ENCODE results near the gene REELD1. TPM values are rescaled to one million over a fixed set of nuclear protein-coding genes. Genes with fewer than 3 reads are reported as not detected.

The REELD1 gene
- total and polyA plus RNA-seq, 12 donors: 0.12 to 1.4 (median 0.22) TPM; not detected in 6

GRCh38 chr4:146232131-146232722 lies 17.9 kb downstream of the REELD1 start:
- H3K9me3 ChIP-seq: peaks cover 0 to 14% (median 6%) of the 10 kb centered on the region in 11 donors
- DNase-seq (no peak), ATAC-seq (no peak)
- intact Hi-C loops (cut with DNase I): loop anchor here in 2 of 10 donors (10.0 kb wide), 2 partner anchors 137 to 853 kb away; no protein-coding TSS in a partner anchor
- WGBS, 2 donors: 93 to 96% methylated on average over 1 of the region's 1 CpG
- H3K4me1 ChIP-seq: peaks cover 0 to 19% (median 9%) of the 10 kb centered on the region in 9 donors
- no peak overlapping the region for H3K27ac ChIP-seq
- no peaks in the 10 kb centered on the region for H3K27me3 ChIP-seq
- no peak overlapping the region for H3K4me3 ChIP-seq
- H3K36me3 ChIP-seq: no peaks in the 10 kb centered on the region
- TF ChIP-seq CTCF (IDR thresholded peaks at IDR 0.05): no peak

- H3K27ac ChIP-seq: peak overlapping the region in 8 of 10 donors; percentile 7 to 66 (median 38)
- peaks cover 0 to 38% (median 17%) of the 10 kb centered on the region in 9 donors for H3K4me1 ChIP-seq
- ATAC-seq (peak; percentile 53 to 70 (median 61)), DNase-seq (no peak)
- H3K4me3 ChIP-seq: no peak overlapping the region
- H3K9me3 ChIP-seq: peaks cover 0 to 15% (median 6%) of the 10 kb centered on the region in 11 donors
- H3K36me3 ChIP-seq: no peaks in the 10 kb centered on the region
- intact Hi-C loops (cut with DNase I): loop anchor here in 3 of 10 donors (5.0 to 10.0 kb wide), 3 partner anchors 43 to 849 kb away; no protein-coding TSS in a partner anchor
- no peaks in the 10 kb centered on the region for H3K27me3 ChIP-seq
- 53 to 58% methylated on average over 8 of the region's 8 CpGs for WGBS, 2 donors
- no peak for TF ChIP-seq CTCF (IDR thresholded peaks at IDR 0.05)
Measured at GRCh38 chr4:146235654-146236177, 21.4 kb downstream of the REELD1 start.

- H3K36me3 ChIP-seq: no peaks in the 10 kb centered on the region
- WGBS, 2 donors: 75 to 87% methylated on average over 5 of the region's 5 CpGs
- no peak for DNase-seq
- H3K4me3 ChIP-seq: no peak overlapping the region
- ATAC-seq: no peak
- TF ChIP-seq CTCF (IDR thresholded peaks at IDR 0.05): no peak
- peak overlapping the region in 2 of 10 donors; percentile 60 to 66 for H3K27ac ChIP-seq
- intact Hi-C loops (cut with DNase I): loop anchor here in 3 of 10 donors (5.0 to 10.0 kb wide), 3 partner anchors 44 to 849 kb away; no protein-coding TSS in a partner anchor
- peaks cover 2 to 43% (median 21%) of the 10 kb centered on the region in 9 donors for H3K4me1 ChIP-seq
- no peaks in the 10 kb centered on the region for H3K27me3 ChIP-seq
- H3K9me3 ChIP-seq: peaks cover 0 to 15% (median 6%) of the 10 kb centered on the region in 11 donors
Measured at GRCh38 chr4:146236216-146236615, 21.9 kb downstream of the REELD1 start.

GRCh38 chr4:146237092-146237491 lies 22.8 kb downstream of the REELD1 start:
- WGBS, 2 donors: 86 to 87% methylated on average over 6 of the region's 6 CpGs
- Histone ChIP-seq H3K9me3 (peaks cover 0 to 10% (median 4%) of the 10 kb centered on the region in 11 donors), H3K27ac (no peak overlapping the region), H3K36me3 (no peaks in the 10 kb centered on the region), H3K27me3 (no peaks in the 10 kb centered on the region), H3K4me1 (peaks cover 3 to 52% (median 30%) of the 10 kb centered on the region in 9 donors), H3K4me3 (no peak overlapping the region)
- DNase-seq (no peak), ATAC-seq (no peak)
- no peak for TF ChIP-seq CTCF (IDR thresholded peaks at IDR 0.05)
- intact Hi-C loops (cut with DNase I): loop anchor here in 3 of 10 donors (5.0 to 10.0 kb wide), 3 partner anchors 45 to 848 kb away; no protein-coding TSS in a partner anchor
